HCT116 (cell line): ENCODE results near the gene MBTD1.

Experiments
- CBX3 ChIP-seq: IDR thresholded peaks from 2 replicates; pipeline ENCODE4 v1.6.1; 2012; ENCODE audit warnings: low read depth
- CTCF ChIP-seq, 3 experiments: fragments of 200-600 bp in 1 of 3; sonication (generic) in 1 of 3; IDR thresholded peaks in 2 of 3; conservative IDR thresholded peaks in 1 of 3; 2 replicates each; pipeline ENCODE4 v1.5.1; 2012 to 2017; ENCODE audit warnings: low read depth in 2 of 3, low read length in 2 of 3, antibody characterized with exemption in 1 of 3, borderline replicate concordance in 1 of 3, control low read depth in 1 of 3, mild to moderate bottlenecking in 1 of 3, mixed read lengths in 1 of 3, mixed run types in 1 of 3, moderate library complexity in 1 of 3; ENCODE audit not compliant: insufficient read depth in 1 of 3
- EZH2 ChIP-seq: fragments of 200-600 bp; sonication (generic); IDR thresholded peaks from 2 replicates; pipeline ENCODE4 v1.6.1; 2017; ENCODE audit warnings: antibody characterized with exemption, mixed run types
- JUND ChIP-seq: IDR thresholded peaks from 2 replicates; pipeline ENCODE4 v1.6.1; 2012
- POLR2A ChIP-seq: IDR thresholded peaks from 2 replicates; pipeline ENCODE4 v1.7.0; 2011; ENCODE audit warnings: borderline replicate concordance; ENCODE audit not compliant: insufficient read depth, insufficient read length; ENCODE audit errors: extremely low read depth
- POLR2AphosphoS5 ChIP-seq: IDR thresholded peaks from 2 replicates; pipeline ENCODE4 v1.6.1; 2011; ENCODE audit warnings: mild to moderate bottlenecking, low read depth, low read length, moderate library complexity
- REST ChIP-seq: IDR thresholded peaks from 2 replicates; pipeline ENCODE4 v1.6.1; 2012; ENCODE audit warnings: low read depth
- SIN3A ChIP-seq: IDR thresholded peaks from 2 replicates; pipeline ENCODE4 v1.6.1; 2012; ENCODE audit warnings: low read depth
- SP1 ChIP-seq: IDR thresholded peaks from 2 replicates; pipeline ENCODE4 v1.6.1; 2012; ENCODE audit warnings: low read depth
- TCF7L2 ChIP-seq: IDR thresholded peaks from 2 replicates; pipeline ENCODE4 v1.7.0; 2011; ENCODE audit warnings: borderline replicate concordance, inconsistent platforms; ENCODE audit not compliant: insufficient read depth, insufficient read length; ENCODE audit errors: extremely low read depth
- YY1 ChIP-seq: IDR thresholded peaks from 2 replicates; pipeline ENCODE4 v1.6.1; 2011; ENCODE audit warnings: low read length, low read depth, moderate library complexity, mild to moderate bottlenecking; ENCODE audit not compliant: insufficient replicate concordance; ENCODE audit errors: extremely low read depth
- ZBTB33 ChIP-seq: IDR thresholded peaks from 2 replicates; pipeline ENCODE4 v1.6.1; 2011; ENCODE audit warnings: mild to moderate bottlenecking, low read length, moderate library complexity; ENCODE audit not compliant: insufficient replicate concordance; ENCODE audit errors: extremely low read depth
- ZNF274 ChIP-seq: fragments of 200-500 bp; sonication (Bioruptor generic); IDR thresholded peaks from 2 replicates; pipeline ENCODE4 v1.6.1; 2014; ENCODE audit warnings: mild to moderate bottlenecking, low read depth, low read length, inconsistent platforms
- TF ChIP-seq, protein P1 (sequence below): IDR thresholded peaks from 2 replicates; pipeline ENCODE4 v1.6.1; 2012

DNA sequence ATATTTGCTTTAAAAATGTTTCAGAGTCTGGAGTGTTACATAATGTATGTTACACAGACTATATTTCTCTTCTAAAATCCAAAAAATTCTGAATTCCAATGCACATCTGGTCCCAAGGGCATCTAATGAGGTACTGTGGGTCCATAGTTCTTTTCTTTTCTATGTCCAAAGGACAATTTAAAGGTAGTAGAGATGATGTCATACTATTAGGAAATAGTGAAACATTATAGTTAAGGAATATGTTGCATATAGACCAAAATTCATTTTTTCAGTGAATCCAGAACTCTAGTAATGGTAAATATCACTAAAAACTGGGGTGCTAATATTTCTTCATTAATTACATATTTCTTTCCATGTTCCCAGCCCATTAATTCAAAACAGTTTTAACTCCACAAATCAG lies 70.7 kb downstream of the MBTD1 start:
- TF ChIP-seq POLR2A (no peak), CTCF (IDR thresholded peaks at IDR 0.05 in 2 of 3, conservative IDR thresholded peaks at IDR 0.05 in 1 of 3; ENCODE audit: borderline replicate concordance in 1 of 3, insufficient read depth in 1 of 3, low read depth in 2 of 3, low read length in 2 of 3) (no peak), ZBTB33 (no peak), SIN3A (no peak), TCF7L2 (no peak), JUND (no peak), EZH2 (no peak), CBX3 (no peak), ZNF274 (no peak), POLR2AphosphoS5 (no peak), SP1 (no peak), REST (no peak), YY1 (no peak)
- TF ChIP-seq, protein P1, sequence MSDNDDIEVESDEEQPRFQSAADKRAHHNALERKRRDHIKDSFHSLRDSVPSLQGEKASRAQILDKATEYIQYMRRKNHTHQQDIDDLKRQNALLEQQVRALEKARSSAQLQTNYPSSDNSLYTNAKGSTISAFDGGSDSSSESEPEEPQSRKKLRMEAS: no peak
